ENCODE results near the gene SOX3. TPM values are rescaled to one million over a fixed set of nuclear protein-coding genes. Genes with fewer than 3 reads are reported as not detected.

Gene SOX3
- total RNA-seq, 4 donors from 2014 or later: not detected

GRCh38 chrX:140521393-140521792 lies 16.5 kb upstream of the SOX3 start:
- Histone ChIP-seq H3K4me3 (no peak overlapping the region), H3K27me3 (peaks cover 0 to 3% (median 1%) of the 10 kb centered on the region in 4 donors), H3K9me3 (no peaks in the 10 kb centered on the region), H3K4me1 (no peaks in the 10 kb centered on the region), H3K27ac (no peak overlapping the region), H3K36me3 (no peaks in the 10 kb centered on the region)
- no peak for DNase-seq
- intact Hi-C loops (cut with DNase I): no loop called here
- WGBS, 2 donors: 34 to 50% methylated on average over 5 of the region's 5 CpGs
- no peak for TF ChIP-seq POLR2A (IDR thresholded peaks at IDR 0.05)
- TF ChIP-seq CTCF (IDR thresholded peaks at IDR 0.05): no peak

- H3K27me3 ChIP-seq: peaks cover 0 to 48% (median 12%) of the 10 kb centered on the region in 4 donors
- intact Hi-C loops (cut with DNase I): no loop called here
Observed at GRCh38 chrX:140514554-140514953, 9.7 kb upstream of the SOX3 start.

GRCh38 chrX:140510895-140511295 lies 6.0 kb upstream of the SOX3 start:
- peaks cover 0 to 82% (median 27%) of the 10 kb centered on the region in 4 donors for H3K27me3 ChIP-seq
- H3K4me3 ChIP-seq: no peak overlapping the region
- intact Hi-C loops (cut with DNase I): no loop called here
- no peak overlapping the region for H3K27ac ChIP-seq
- no peaks in the 10 kb centered on the region for H3K36me3 ChIP-seq
- H3K4me1 ChIP-seq: peaks cover 0 to 16% (median 0%) of the 10 kb centered on the region in 3 donors
- DNase-seq: no peak
- no peak for TF ChIP-seq CTCF (IDR thresholded peaks at IDR 0.05)
- H3K9me3 ChIP-seq: no peaks in the 10 kb centered on the region
- no CpG with 5 or more reads among the region's 42 CpGs for WGBS, 2 donors

More at GRCh38 chrX:140514554-140514953, 9.7 kb upstream of the SOX3 start:
- Histone ChIP-seq H3K9me3 (no peaks in the 10 kb centered on the region), H3K4me1 (no peaks in the 10 kb centered on the region), H3K27ac (no peak overlapping the region), H3K4me3 (no peak overlapping the region), H3K36me3 (no peaks in the 10 kb centered on the region)
- WGBS, 2 donors: 57 to 63% methylated on average over 1 of the region's 1 CpG
- DNase-seq: no peak
- TF ChIP-seq CTCF (IDR thresholded peaks at IDR 0.05): no peak
- TF ChIP-seq POLR2A (IDR thresholded peaks at IDR 0.05): no peak

GRCh38 chrX:140510306-140510676 lies 5.4 kb upstream of the SOX3 start:
- no peak overlapping the region for H3K27ac ChIP-seq
- peaks cover 0 to 88% (median 32%) of the 10 kb centered on the region in 4 donors for H3K27me3 ChIP-seq
- H3K36me3 ChIP-seq: no peaks in the 10 kb centered on the region
- 4 to 51% methylated on average over 8 to 12 of the region's 12 CpGs for WGBS, 2 donors
- no peak overlapping the region for H3K4me3 ChIP-seq
- H3K9me3 ChIP-seq: no peaks in the 10 kb centered on the region
- intact Hi-C loops (cut with DNase I): no loop called here
- TF ChIP-seq POLR2A (IDR thresholded peaks at IDR 0.05): no peak
- TF ChIP-seq CTCF (IDR thresholded peaks at IDR 0.05): no peak
- H3K4me1 ChIP-seq: peaks cover 0 to 22% (median 0%) of the 10 kb centered on the region in 3 donors
- DNase-seq: no peak

- Histone ChIP-seq H3K4me1 (peaks cover 0 to 28% (median 0%) of the 10 kb centered on the region in 3 donors), H3K36me3 (no peaks in the 10 kb centered on the region), H3K9me3 (peaks cover 0 to 3% (median 0%) of the 10 kb centered on the region in 3 donors), H3K27ac (no peak overlapping the region), H3K4me3 (no peak overlapping the region), H3K27me3 (peaks cover 0 to 94% (median 37%) of the 10 kb centered on the region in 4 donors)
- WGBS, 2 donors: 34 to 37% methylated on average over 12 to 28 of the region's 30 CpGs
- TF ChIP-seq POLR2A (IDR thresholded peaks at IDR 0.05): no peak
- TF ChIP-seq CTCF (IDR thresholded peaks at IDR 0.05): no peak
- intact Hi-C loops (cut with DNase I): no loop called here
- no peak for DNase-seq
Observed at GRCh38 chrX:140509468-140510305, 4.8 kb upstream of the SOX3 start.

Measured in esophagus squamous epithelium (tissue), 5 donors.